NCI-H748 (cell line): ENCODE measurements around the gene IL17B.
A peak's percentile ranks its signal among the peaks of the same experiment; 100 is the strongest.
"Not testable (repeated sequence)": the region's sequence is repeated elsewhere in the genome, so short reads cannot be mapped to it uniquely, and the experiment has no call there.

Experiments used
- DNase-seq: peaks from one replicate; lab custom pipeline; 2025; ENCODE audit not compliant: unreplicated experiment; lab: John Stamatoyannopoulos, UW

Gene IL17B

DNA sequence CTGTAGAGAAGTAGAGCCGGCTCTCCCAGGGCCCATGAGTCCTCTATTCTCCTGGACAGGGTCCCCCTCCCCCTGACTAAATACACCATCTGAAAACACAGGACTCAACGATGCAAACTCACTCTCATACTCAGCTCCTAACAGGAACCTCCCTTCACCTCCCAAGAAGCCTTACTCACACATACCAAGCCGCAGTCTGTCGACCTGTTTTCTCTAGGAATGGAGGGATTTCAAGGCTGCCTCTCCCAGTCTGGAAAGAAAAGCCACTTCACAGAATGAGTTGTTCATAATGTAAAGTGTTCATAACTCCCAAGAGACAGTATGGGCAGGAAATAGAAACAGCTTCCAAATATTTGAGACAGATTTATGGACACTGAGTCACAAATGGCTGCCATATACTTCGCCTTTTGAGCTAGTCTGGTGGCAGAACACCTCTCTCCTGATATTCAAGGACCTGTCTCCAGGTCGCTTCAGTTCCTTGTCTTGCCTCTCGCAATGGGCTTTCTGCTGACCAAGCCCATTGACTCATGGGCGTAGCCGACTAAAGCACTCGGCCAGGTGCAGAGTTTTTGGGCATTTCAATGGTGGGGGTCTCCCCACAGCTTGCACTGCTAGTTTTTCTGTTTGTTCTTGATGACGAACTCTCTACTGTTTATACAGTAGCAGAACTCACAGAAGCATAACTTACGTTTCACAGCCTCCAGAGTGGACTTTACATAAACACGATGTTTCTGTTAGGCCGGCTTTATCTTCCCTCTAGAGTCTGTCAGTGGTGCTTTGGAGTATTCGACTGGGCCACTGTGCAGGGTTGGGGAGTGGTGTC is 25.0 kb upstream of the IL17B start:
- no peak for DNase-seq

GRCh38 chr5:149402291-149402690 is 23.2 kb upstream of the IL17B start:
- no peak for DNase-seq

DNA sequence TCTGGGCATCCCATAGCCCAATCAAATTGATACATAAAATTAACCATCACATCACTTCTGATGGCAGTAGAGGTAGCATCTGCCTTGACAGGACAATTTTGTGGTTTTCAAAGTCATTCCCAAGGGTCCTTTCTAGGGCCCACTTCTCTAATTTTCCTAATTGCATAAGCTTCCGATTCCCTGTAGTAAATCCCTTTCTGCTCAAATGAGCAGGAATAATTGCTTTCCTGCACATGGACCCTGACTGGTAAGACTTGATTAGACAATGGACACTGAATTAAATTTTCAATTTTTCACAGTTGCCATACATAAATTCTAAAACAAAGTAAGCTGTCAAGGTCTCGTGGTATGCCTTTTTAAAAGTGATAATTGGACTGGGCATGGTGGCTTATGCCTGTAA is 22.0 kb upstream of the IL17B start:
- no peak for DNase-seq

- DNase-seq: peak; percentile 34
Measured at GRCh38 chr5:149400304-149400703, 21.2 kb upstream of the IL17B start.

DNA sequence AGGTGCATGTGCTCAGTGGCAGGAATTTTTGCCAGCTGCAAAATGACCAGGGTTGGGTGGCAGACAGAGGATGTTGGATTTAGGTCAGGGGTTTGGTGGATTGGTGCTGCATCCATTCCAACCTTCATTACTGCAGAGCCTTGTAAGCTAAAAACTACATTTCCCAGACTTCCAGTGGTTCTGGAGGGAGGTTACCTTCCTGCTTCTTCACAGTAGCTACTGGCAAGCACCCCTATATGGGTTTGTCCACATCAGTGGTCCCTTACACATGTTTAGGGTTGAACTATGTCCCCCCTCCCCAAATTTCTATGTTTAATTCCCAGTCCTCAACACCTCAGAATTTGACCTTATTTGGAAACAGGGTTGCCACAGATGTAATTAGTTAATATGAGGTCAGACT is 20.7 kb upstream of the IL17B start:
- DNase-seq: no peak

GRCh38 chr5:149398747-149399266 is 19.7 kb upstream of the IL17B start:
- DNase-seq: not testable (repeated sequence)

DNA sequence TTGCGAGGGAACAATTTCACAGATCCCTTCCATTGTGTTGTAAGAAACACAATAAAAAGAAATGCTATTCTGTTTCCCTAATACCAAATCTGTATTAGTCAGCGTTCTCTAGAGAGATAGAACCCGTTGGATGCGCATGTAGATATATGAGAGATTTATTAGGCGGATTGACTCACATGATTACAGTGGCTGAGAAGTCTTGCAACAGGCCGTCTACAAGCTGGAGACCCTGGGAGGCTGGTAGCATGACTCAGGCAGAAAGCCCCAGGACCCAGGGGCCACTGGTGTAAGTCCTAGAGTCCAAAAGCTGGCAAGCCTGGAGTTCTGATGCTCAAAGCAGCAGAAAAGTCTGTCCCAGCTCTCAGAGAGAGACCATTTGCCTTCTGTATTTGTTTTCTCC is 18.4 kb upstream of the IL17B start:
- no peak for DNase-seq

GRCh38 chr5:149394996-149395395 is 15.9 kb upstream of the IL17B start:
- DNase-seq: not testable (repeated sequence)

- DNase-seq: no peak
Measured at GRCh38 chr5:149392718-149393117, 13.6 kb upstream of the IL17B start.

DNA sequence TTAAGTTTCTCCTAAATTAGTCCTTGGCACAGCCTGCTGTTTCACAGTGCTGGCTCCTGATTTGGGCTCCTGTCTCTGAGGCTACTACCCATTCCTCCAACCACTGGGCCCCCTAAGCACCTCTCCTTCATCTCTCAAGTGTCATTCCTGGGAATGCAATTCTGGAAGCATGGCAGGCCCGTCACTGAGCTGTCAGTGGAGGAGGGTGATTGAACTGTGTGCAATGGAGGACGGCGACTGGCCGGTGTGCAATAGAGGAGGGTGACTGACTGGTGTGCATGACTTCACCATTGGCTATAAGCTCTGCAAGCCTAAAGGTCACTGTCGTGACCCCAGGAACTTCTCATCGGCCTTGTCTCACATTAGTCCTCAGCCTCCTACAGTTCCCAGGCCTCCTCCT is 12.4 kb upstream of the IL17B start:
- no peak for DNase-seq

GRCh38 chr5:149391076-149391475 is 12.0 kb upstream of the IL17B start:
- not testable (repeated sequence) for DNase-seq

GRCh38 chr5:149389552-149390495 is 10.7 kb upstream of the IL17B start:
- no peak for DNase-seq

DNA sequence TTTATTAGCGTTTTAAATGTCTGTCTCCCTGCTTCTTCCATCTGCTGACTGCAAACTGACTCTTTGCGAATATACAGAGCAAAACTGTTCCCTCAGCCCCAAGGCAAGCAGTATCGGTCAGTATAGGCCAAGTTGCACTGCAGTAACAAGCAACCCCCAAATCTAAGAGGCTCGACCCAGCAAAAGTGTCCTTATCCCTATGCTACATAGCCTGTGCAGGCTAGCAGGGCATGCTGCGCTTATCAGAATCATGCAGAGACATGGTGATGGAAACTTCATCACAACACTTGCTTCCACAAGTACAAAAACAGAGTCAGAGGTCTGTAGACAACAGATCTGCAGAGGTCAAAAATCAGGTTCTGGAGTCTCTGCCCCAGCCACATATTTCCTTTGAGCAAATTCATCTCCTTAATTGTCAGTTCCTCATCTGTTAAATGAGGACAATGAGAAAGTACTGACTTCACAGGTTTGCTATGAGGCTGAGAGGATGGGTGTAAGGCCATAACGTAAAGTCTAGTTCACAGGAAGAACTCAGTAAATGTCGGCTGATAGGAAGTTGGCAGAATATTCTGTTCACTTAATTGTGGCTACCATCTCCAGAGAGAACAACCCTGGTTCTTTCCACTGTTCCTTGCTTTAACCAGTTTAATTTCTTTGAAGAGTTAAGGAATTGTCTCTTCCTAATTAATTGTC is 9.6 kb upstream of the IL17B start:
- no peak for DNase-seq

DNA sequence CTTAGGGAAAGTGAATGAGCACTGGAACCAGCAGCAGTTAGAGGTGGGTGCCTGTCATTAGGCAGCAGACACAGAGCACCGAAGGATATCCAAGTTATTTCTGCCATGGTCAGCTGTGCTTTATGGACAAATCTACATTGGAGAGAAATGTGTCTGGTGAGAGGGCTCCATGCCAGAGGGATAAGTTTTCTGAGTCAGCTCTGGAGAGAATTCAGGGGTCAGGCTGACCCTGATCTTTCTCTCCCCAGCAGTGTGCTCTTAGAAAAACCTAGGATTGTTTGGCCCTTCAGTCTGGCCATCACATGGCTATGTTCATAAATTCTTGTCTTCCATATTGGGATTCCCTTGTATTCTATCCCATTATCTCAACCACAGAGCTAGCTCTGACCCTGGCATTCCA is 8.9 kb upstream of the IL17B start:
- DNase-seq: no peak

DNA sequence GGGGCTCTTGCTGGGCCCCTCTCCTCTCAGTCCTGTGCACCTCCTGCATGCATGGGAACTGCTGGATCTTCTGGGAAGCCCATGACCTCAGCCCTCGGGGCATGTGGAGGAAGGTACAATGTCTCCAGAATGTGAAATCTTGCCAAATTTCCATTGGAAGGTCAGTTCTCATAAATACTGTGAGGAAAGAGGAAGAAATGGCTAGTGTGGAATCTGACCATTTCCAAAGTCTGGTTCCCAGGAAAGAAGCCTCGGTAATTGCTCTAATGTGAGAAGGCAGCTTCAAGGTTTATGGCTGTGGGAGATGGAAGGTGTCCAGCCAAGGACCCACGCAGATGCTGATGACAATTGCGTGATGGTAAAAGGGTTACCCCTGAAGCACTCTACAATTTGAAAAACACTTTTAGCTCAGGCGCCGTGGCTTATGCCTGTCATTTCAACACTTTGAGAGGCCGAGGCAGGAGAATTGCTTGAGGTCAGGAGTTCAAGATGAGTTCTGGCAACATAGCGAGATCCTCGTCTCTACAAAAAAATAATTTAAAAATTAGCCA is 8.1 kb upstream of the IL17B start:
- no peak for DNase-seq

DNA sequence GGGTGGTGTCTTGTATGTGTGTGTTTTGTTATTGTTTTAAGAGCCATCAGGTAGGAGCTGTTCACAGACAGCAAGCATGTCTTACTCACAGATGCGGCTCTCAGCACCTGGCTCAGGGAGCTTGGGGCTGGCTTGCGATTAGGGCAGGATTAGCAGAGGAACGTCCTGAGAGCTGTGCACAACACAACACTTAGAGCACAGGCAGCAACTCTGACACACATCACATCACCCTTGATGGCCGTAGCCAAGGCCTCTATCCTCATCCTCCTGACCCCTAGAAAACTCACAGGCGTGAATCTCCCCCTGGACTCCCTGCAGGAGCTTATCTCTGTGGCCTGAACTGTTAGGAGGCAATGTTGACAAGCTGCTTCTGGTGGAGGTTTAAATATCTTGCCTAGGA is 7.1 kb upstream of the IL17B start:
- DNase-seq: no peak

DNA sequence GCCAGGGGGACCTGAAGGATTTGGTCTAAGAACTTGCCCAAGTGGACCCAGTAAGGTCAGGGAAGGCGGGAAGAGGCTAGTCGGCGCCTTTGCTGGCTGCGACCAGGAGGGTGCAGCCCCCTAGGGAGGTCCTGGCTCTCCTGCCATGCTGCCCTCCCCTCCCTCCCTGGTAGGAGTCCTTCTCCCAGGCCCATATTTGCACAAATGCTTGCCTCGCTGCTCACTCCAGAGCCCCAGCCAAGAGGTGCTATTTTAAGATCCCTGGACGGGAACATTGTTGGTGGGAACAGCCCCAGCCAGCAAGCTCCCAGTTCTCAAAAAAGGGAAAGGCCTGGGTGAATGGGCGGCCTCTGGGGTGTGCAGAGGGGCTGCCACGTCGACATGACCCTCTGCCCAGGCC is 4.3 kb upstream of the IL17B start:
- DNase-seq: no peak

- no peak for DNase-seq
Measured at GRCh38 chr5:149382517-149383220, 3.6 kb upstream of the IL17B start.

DNA sequence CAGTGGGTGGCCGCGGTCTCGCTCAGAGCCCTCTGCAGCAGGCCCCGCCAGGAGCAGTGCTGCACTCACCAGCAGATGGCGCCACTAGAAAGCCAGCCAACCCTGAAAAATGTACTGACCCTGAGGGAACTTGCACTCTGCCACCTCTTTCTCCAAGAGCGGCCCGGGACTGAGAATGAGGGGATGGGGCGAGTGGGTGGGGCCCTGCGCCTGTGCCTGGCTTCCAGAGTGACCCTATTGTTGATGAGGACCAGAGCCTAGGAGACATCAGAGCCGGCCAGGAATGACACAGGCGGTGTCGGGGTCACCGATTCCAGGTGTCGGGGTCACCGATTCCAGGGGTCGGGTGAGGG is 2.9 kb upstream of the IL17B start:
- peak; percentile 55 for DNase-seq

DNA sequence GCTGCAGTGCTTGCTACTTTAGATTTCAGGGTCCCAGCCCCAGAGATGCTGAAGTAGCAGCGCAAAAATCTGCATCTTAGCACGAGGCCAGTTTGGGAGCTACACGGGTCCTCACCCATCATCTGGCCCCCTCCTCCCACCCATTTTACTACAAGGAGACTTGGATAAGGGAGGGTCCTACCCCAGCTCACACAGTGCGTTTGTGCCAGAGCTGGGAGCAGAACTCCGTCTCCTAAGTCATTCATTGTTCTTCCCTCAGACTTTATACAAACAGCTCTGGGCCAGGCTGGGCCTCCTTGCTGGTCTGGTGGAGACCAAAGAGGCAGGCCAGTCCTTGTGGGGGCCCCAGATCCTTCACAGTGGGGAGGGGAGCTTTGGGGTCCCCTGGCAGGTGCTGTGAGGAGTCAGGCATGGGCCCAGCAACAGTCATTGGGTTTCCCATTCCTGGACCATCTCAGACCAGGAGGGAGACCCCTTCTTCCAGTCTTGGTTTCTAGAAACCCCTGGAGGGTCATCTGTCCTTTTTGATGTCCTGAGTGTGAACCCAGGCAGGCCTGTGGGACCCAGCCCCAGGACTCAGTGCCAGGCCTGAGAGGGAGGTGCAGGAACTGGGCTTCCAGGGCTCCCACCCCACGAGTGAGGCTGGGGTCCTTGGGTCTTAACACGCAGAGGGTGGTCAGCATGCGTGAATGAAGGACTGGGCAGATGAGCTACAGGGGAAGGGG is 2.3 kb upstream of the IL17B start:
- DNase-seq: no peak
